ENCODE results near the gene RABGGTA.

RABGGTA gene

GRCh38 chr14:24233538-24233866 is 37.9 kb downstream of the RABGGTA start:
- no peak for TF ChIP-seq EZH2phosphoT487 (IDR thresholded peaks at IDR 0.05; ENCODE audit: low read depth)
- no peak for TF ChIP-seq CTCF (IDR thresholded peaks at IDR 0.05; ENCODE audit: low read depth, low read length)
- Histone ChIP-seq H2AFZ (ENCODE audit: low read depth, low read length) (no peak overlapping the region), H3K79me2 (ENCODE audit: low read length) (peaks cover 39% of the 10 kb centered on the region), H3K9me3 (ENCODE audit: insufficient read depth, low read length) (no peaks in the 10 kb centered on the region), H3K9ac (ENCODE audit: low read length) (peak overlapping the region; percentile 75; the same call in 1 of the 2 replicates), H3K4me1 (ENCODE audit: low read length) (peaks cover 13% of the 10 kb centered on the region), H4K20me1 (ENCODE audit: insufficient read depth, low read length) (no peaks in the 10 kb centered on the region), H3K4me2 (ENCODE audit: low read length) (peak overlapping the region; percentile 88), H3K27ac (ENCODE audit: low read length) (no peak overlapping the region; the same call in 1 of the 2 replicates), H3K36me3 (replicated peaks; ENCODE audit: low read depth, low read length) (peaks cover 25% of the 10 kb centered on the region), H3K27me3 (ENCODE audit: low read depth, low read length) (no peaks in the 10 kb centered on the region), H3K4me3 (ENCODE audit: low read length) (peak overlapping the region; percentile 83)

GRCh38 chr14:24232645-24233537 is 38.5 kb downstream of the RABGGTA start, which contains the start of gene GMPR2:
Gene GMPR2, plus strand, starts transcription at chr14:24232929. Its CDS starts 325 bp downstream, at chr14:24233254.
- Histone ChIP-seq H3K27me3 (ENCODE audit: low read depth, low read length) (no peaks in the 10 kb centered on the region), H3K36me3 (replicated peaks; ENCODE audit: low read depth, low read length) (peaks cover 21% of the 10 kb centered on the region), H3K9ac (ENCODE audit: low read length) (peak within 1 kb of the TSS; percentile 75), H3K4me2 (ENCODE audit: low read length) (peak within 1 kb of the TSS; percentile 88), H3K9me3 (ENCODE audit: insufficient read depth, low read length) (no peaks in the 10 kb centered on the region), H3K4me3 (ENCODE audit: low read length) (peak within 1 kb of the TSS; percentile 83), H2AFZ (ENCODE audit: low read depth, low read length) (peak within 1 kb of the TSS; percentile 93), H4K20me1 (ENCODE audit: insufficient read depth, low read length) (no peaks in the 10 kb centered on the region), H3K4me1 (ENCODE audit: low read length) (peaks cover 13% of the 10 kb centered on the region), H3K27ac (ENCODE audit: low read length) (peak within 1 kb of the TSS; percentile 75), H3K79me2 (ENCODE audit: low read length) (peaks cover 39% of the 10 kb centered on the region)
- TF ChIP-seq CTCF (IDR thresholded peaks at IDR 0.05; ENCODE audit: low read depth, low read length) (no peak), EZH2phosphoT487 (IDR thresholded peaks at IDR 0.05; ENCODE audit: low read depth) (no peak)

- Histone ChIP-seq H4K20me1 (ENCODE audit: insufficient read depth, low read length) (no peaks in the 10 kb centered on the region), H3K4me2 (ENCODE audit: low read length) (peak within 1 kb of the TSS; percentile 88), H3K27ac (ENCODE audit: low read length) (peak within 1 kb of the TSS; percentile 75), H3K9me3 (ENCODE audit: insufficient read depth, low read length) (no peaks in the 10 kb centered on the region), H2AFZ (ENCODE audit: low read depth, low read length) (peak within 1 kb of the TSS; percentile 93), H3K27me3 (ENCODE audit: low read depth, low read length) (no peaks in the 10 kb centered on the region), H3K4me1 (ENCODE audit: low read length) (peaks cover 13% of the 10 kb centered on the region), H3K36me3 (replicated peaks; ENCODE audit: low read depth, low read length) (peaks cover 15% of the 10 kb centered on the region), H3K4me3 (ENCODE audit: low read length) (peak within 1 kb of the TSS; percentile 83), H3K9ac (ENCODE audit: low read length) (peak within 1 kb of the TSS; percentile 75), H3K79me2 (ENCODE audit: low read length) (peaks cover 40% of the 10 kb centered on the region)
- no peak for TF ChIP-seq EZH2phosphoT487 (IDR thresholded peaks at IDR 0.05; ENCODE audit: low read depth)
These were observed 39.2 kb downstream of the RABGGTA start, which contains the start of gene NEDD8 for GRCh38 chr14:24232121-24232644. Gene NEDD8, minus strand, starts transcription at chr14:24232367. Its CDS starts 100 bp downstream, at chr14:24232267.

- H3K27me3 ChIP-seq (ENCODE audit: low read depth, low read length), result no peaks in the 10 kb centered on the region
- peaks cover 47% of the 10 kb centered on the region for H3K79me2 ChIP-seq (ENCODE audit: low read length)
- peak overlapping the region; percentile 75 for H3K27ac ChIP-seq (ENCODE audit: low read length)
- H3K4me3 ChIP-seq (ENCODE audit: low read length), result peak overlapping the region; percentile 83
- no peaks in the 10 kb centered on the region for H4K20me1 ChIP-seq (ENCODE audit: insufficient read depth, low read length)
- 0 out of 2 replicates have a peak overlapping the region, but pooled peaks have one; percentile 93 for H2AFZ ChIP-seq (ENCODE audit: low read depth, low read length)
- H3K4me1 ChIP-seq (ENCODE audit: low read length), result peaks cover 13% of the 10 kb centered on the region
- H3K9ac ChIP-seq (ENCODE audit: low read length), result peak overlapping the region; percentile 75
- no peak for TF ChIP-seq EZH2phosphoT487 (IDR thresholded peaks at IDR 0.05; ENCODE audit: low read depth)
- no peak for TF ChIP-seq CTCF (IDR thresholded peaks at IDR 0.05; ENCODE audit: low read depth, low read length)
- peaks cover 8% of the 10 kb centered on the region for H3K36me3 ChIP-seq (replicated peaks; ENCODE audit: low read depth, low read length)
- peak overlapping the region; percentile 79 for H3K4me2 ChIP-seq (ENCODE audit: low read length)
- no peaks in the 10 kb centered on the region for H3K9me3 ChIP-seq (ENCODE audit: insufficient read depth, low read length)
These were observed 39.9 kb downstream of the RABGGTA start for GRCh38 chr14:24231263-24232120.
